SK-N-SH (cell line): ENCODE data around the gene CD36. TPM values are rescaled to one million over a fixed set of nuclear protein-coding genes. Genes with fewer than 3 reads are reported as not detected.

Source experiments
- CTCF ChIA-PET: fragments of 300-600, 350-600 bp; formaldehyde crosslinking; extraction: SDS; loops from one replicate; lab custom pipeline; 2021; lab: Yijun Ruan, JAX
- POLR2A ChIA-PET: fragments of 350-600 bp; sonication (Branson Sonifier 250); formaldehyde crosslinking; extraction: SDS; loops from one replicate; lab custom pipeline; 2020; ENCODE audit warnings: antibody characterized with exemption, inconsistent platforms; lab: Yijun Ruan, JAX
- DNase-seq: peaks from one replicate; pipeline ENCODE4 v3.0.0; 2012
- H2AFZ ChIP-seq: fragments of 200-600 bp; sonication (generic); 2 replicates; pipeline ENCODE4 v1.8.1; 2016; ENCODE audit warnings: antibody characterized with exemption, mild to moderate bottlenecking, low read depth
- H3F3A ChIP-seq: fragments of 200-600 bp; sonication (generic); replicated peaks from 2 replicates; pipeline ENCODE3; 2016; ENCODE audit warnings: antibody characterized with exemption, mild to moderate bottlenecking; ENCODE audit not compliant: insufficient read depth
- H3K27ac ChIP-seq, 2 experiments: fragments of 200-500 bp in 1 of 2; fragments of 200-600 bp in 1 of 2; sonication (Bioruptor generic) in 1 of 2; sonication (generic), shearing (Covaris generic) in 1 of 2; 2 replicates each; pipeline versions ENCODE4 v1.5.1 to v1.6.1; 2014 to 2016; ENCODE audit warnings: low read depth in 2 of 2, inconsistent platforms in 1 of 2, low read length in 1 of 2, mild to moderate bottlenecking in 1 of 2, mixed read lengths in 1 of 2
- H3K27me3 ChIP-seq: fragments of 200-600 bp; sonication (generic), shearing (Covaris generic); 2 replicates; pipeline ENCODE4 v1.6.1; 2016; ENCODE audit warnings: mixed run types; ENCODE audit not compliant: insufficient read depth
- H3K36me3 ChIP-seq, 2 experiments: fragments of 200-500 bp in 1 of 2; fragments of 200-600 bp in 1 of 2; sonication (Bioruptor generic) in 1 of 2; sonication (generic) in 1 of 2; replicated peaks in 1 of 2; 2 replicates each; pipeline versions ENCODE3 to v1.5.1; 2014 to 2016; ENCODE audit warnings: low read length in 1 of 2, mild to moderate bottlenecking in 1 of 2; ENCODE audit not compliant: insufficient read depth in 2 of 2, control insufficient read depth in 1 of 2
- H3K4me1 ChIP-seq, 2 experiments: fragments of 200-500 bp in 1 of 2; fragments of 200-600 bp in 1 of 2; sonication (Bioruptor generic) in 1 of 2; sonication (generic), shearing (Covaris generic) in 1 of 2; 2 replicates each; pipeline versions ENCODE4 v1.5.1 to v1.6.1; 2014 to 2016; ENCODE audit warnings: low read depth in 1 of 2, low read length in 1 of 2, mixed run types in 1 of 2; ENCODE audit not compliant: insufficient read depth in 2 of 2, control insufficient read depth in 1 of 2
- H3K4me2 ChIP-seq: fragments of 200-600 bp; sonication (generic), shearing (Covaris generic); 2 replicates; pipeline ENCODE4 v1.6.1; 2017; ENCODE audit warnings: mixed run types
- H3K4me3 ChIP-seq, 2 experiments: fragments of 200-500 bp in 1 of 2; fragments of 200-600 bp in 1 of 2; sonication (Bioruptor generic) in 1 of 2; sonication (generic), shearing (Covaris generic) in 1 of 2; 2 replicates each; pipeline versions ENCODE4 v1.5.1 to v1.8.1; 2014 to 2016; ENCODE audit warnings: low read depth in 2 of 2, inconsistent platforms in 1 of 2, low read length in 1 of 2, mild to moderate bottlenecking in 1 of 2, mixed read lengths in 1 of 2, moderate library complexity in 1 of 2
- H3K79me2 ChIP-seq: fragments of 200-600 bp; sonication (generic); 2 replicates; pipeline ENCODE4 v1.8.1; 2017; ENCODE audit warnings: mild to moderate bottlenecking; ENCODE audit not compliant: insufficient read depth
- H3K9ac ChIP-seq: fragments of 200-600 bp; sonication (generic); 2 replicates; pipeline ENCODE4 v1.6.1; 2017; ENCODE audit warnings: mixed run types
- H3K9me2 ChIP-seq: fragments of 200-600 bp; sonication (generic); 2 replicates; pipeline ENCODE4 v1.6.1; 2017; ENCODE audit warnings: mixed run types
- H3K9me3 ChIP-seq: fragments of 200-600 bp; sonication (generic); 2 replicates; pipeline ENCODE4 v1.6.1; 2017; ENCODE audit warnings: mixed run types, mild to moderate bottlenecking, moderate library complexity
- H4K20me1 ChIP-seq: fragments of 200-600 bp; sonication (generic); 2 replicates; pipeline ENCODE4 v1.6.1; 2017; ENCODE audit warnings: mild to moderate bottlenecking, mixed run types; ENCODE audit not compliant: insufficient read depth
- CTCF ChIP-seq: fragments of 200-600 bp; sonication (generic); IDR thresholded peaks from 2 replicates; pipeline ENCODE4 v1.6.1; 2017; ENCODE audit warnings: antibody characterized with exemption, mild to moderate bottlenecking, moderate library complexity
- ELF1 ChIP-seq: IDR thresholded peaks from 2 replicates; pipeline ENCODE4 v1.4.0; 2012
- EP300 ChIP-seq, 2 experiments: IDR thresholded peaks; 2 replicates each; pipeline versions ENCODE4 v1.4.0 to v1.6.1; 2012; ENCODE audit warnings: borderline replicate concordance in 1 of 2, low read depth in 1 of 2, low read length in 1 of 2
- EZH2phosphoT487 ChIP-seq: fragments of 200-600 bp; sonication (generic); IDR thresholded peaks from 2 replicates; pipeline ENCODE4 v1.6.1; 2017; ENCODE audit warnings: low read depth, mixed run types, mild to moderate bottlenecking, antibody characterized with exemption, moderate library complexity, borderline replicate concordance
- FOSL2 ChIP-seq: IDR thresholded peaks from 2 replicates; pipeline ENCODE4 v1.4.0; 2012; ENCODE audit warnings: low read depth, mild to moderate bottlenecking, moderate library complexity, borderline replicate concordance
- FOXM1 ChIP-seq: IDR thresholded peaks from 2 replicates; pipeline ENCODE4 v1.4.0; 2012; ENCODE audit warnings: low read depth, mild to moderate bottlenecking
- IRF3 ChIP-seq: fragments of 150-350 bp; IDR thresholded peaks from 2 replicates; pipeline ENCODE4 v1.6.1; 2016; ENCODE audit warnings: mild to moderate bottlenecking, low read depth, low read length
- JUND ChIP-seq: IDR thresholded peaks from 2 replicates; pipeline ENCODE4 v1.4.0; 2012
- MEF2A ChIP-seq: IDR thresholded peaks from 2 replicates; pipeline ENCODE4 v1.4.0; 2012; ENCODE audit warnings: low read depth, borderline replicate concordance
- MXI1 ChIP-seq: IDR thresholded peaks from 2 replicates; pipeline ENCODE4 v1.6.1; 2012; ENCODE audit warnings: mild to moderate bottlenecking, low read depth, low read length, improper control_type of control experiment
- NFIC ChIP-seq: IDR thresholded peaks from 2 replicates; pipeline ENCODE4 v1.4.0; 2012; ENCODE audit warnings: borderline replicate concordance
- NRF1 ChIP-seq: IDR thresholded peaks from 2 replicates; pipeline ENCODE4 v1.6.1; 2012; ENCODE audit warnings: low read depth, mild to moderate bottlenecking, low read length
- RCOR1 ChIP-seq: fragments of 150-350 bp; IDR thresholded peaks from 2 replicates; pipeline ENCODE4 v1.6.1; 2017; ENCODE audit warnings: antibody characterized with exemption, low read length
- REST ChIP-seq: IDR thresholded peaks from 2 replicates; pipeline ENCODE4 v1.6.1; 2012; ENCODE audit warnings: mild to moderate bottlenecking, low read depth, low read length, moderate library complexity
- SIN3A ChIP-seq: IDR thresholded peaks from 2 replicates; pipeline ENCODE4 v1.6.1; 2012; ENCODE audit warnings: low read depth, mild to moderate bottlenecking, low read length, moderate library complexity, borderline replicate concordance
- TCF12 ChIP-seq: IDR thresholded peaks from 2 replicates; pipeline ENCODE4 v1.4.0; 2012
- USF1 ChIP-seq: IDR thresholded peaks from 2 replicates; pipeline ENCODE4 v1.4.0; 2012; ENCODE audit warnings: low read depth, borderline replicate concordance
- USF2 ChIP-seq: fragments of 150-350 bp; IDR thresholded peaks from 2 replicates; pipeline ENCODE4 v1.6.1; 2017; ENCODE audit warnings: antibody characterized with exemption, low read length, low read depth, borderline replicate concordance
- YY1 ChIP-seq: IDR thresholded peaks from 2 replicates; pipeline ENCODE4 v1.4.0; 2012; ENCODE audit warnings: low read depth, mild to moderate bottlenecking
- WGBS: methylation state at CpG from one replicate; pipeline ENCODE4 v1.1.6; 2017; ENCODE audit warnings: low lambda C conversion rate; 5-methylcytosine and 5-hydroxymethylcytosine counted together
- polyA plus RNA-seq, 3 experiments: library from polyadenylated mRNA; depleted of rRNA; stranded (reverse); fragments of >200 nt; gene quantifications; 2 replicates each; pipeline ENCODE4 v1.2.3, GENCODE V29; 2012

CD36 gene
- polyA plus RNA-seq, 1 of the 3 experiments (the other 2 are of a cell fraction) = 0.10 TPM

- POLR2A ChIA-PET = no interaction called here
Measured at GRCh38 chr7:80675090-80675489, 36.6 kb downstream of the CD36 start.

More at GRCh38 chr7:80675090-80675489, 36.6 kb downstream of the CD36 start:
- Histone ChIP-seq H3K27me3 (no peaks in the 10 kb centered on the region), H3K9me2 (no peaks in the 10 kb centered on the region), H3K4me1 (no peaks in the 10 kb centered on the region), H3K36me3 (no peaks in the 10 kb centered on the region), H3K27ac (no peak overlapping the region), H3K4me3 (no peak overlapping the region), H3K9me3 (no peaks in the 10 kb centered on the region), H4K20me1 (no peaks in the 10 kb centered on the region), H3K79me2 (no peaks in the 10 kb centered on the region), H3K9ac (no peak overlapping the region), H3F3A (no peaks in the 10 kb centered on the region), H3K4me2 (no peak overlapping the region), H2AFZ (no peak overlapping the region)
- CTCF ChIA-PET = interaction anchor here (0.6 to 4.7 kb wide), 6 partner anchors 11 to 795 kb away, joined by 3 to 32 read pairs (median 4); no protein-coding TSS in a partner anchor
- DNase-seq = no peak
- TF ChIP-seq CTCF = no peak
- TF ChIP-seq USF2 = no peak
- no peak for TF ChIP-seq ELF1
- TF ChIP-seq TCF12 = no peak
- no peak for TF ChIP-seq REST
- TF ChIP-seq FOXM1 = no peak
- TF ChIP-seq FOSL2 = no peak
- no peak for TF ChIP-seq NFIC
- no peak for TF ChIP-seq USF1
- TF ChIP-seq RCOR1 = no peak
- no peak for TF ChIP-seq EP300 (IDR thresholded peaks at IDR 0.05; ENCODE audit: borderline replicate concordance in 1 of 2, low read depth in 1 of 2, low read length in 1 of 2)
- TF ChIP-seq SIN3A = no peak
- no peak for TF ChIP-seq JUND
- TF ChIP-seq MXI1 = no peak
- no peak for TF ChIP-seq EZH2phosphoT487
- TF ChIP-seq YY1 = no peak
- TF ChIP-seq MEF2A = no peak
- no peak for TF ChIP-seq NRF1
- no peak for TF ChIP-seq IRF3
- WGBS = 85% methylated on average over 1 of the region's 1 CpG
